HG03520 (cell line): ENCODE measurements around the gene NEK6.

Experiments used
- ATAC-seq: cut with Tn5 transposase; IDR thresholded peaks from one replicate; pipeline ENCODE4 v1.9.1; 2021; ENCODE audit warnings: mild to moderate bottlenecking, moderate library complexity; ENCODE audit not compliant: unreplicated experiment

NEK6 gene

GRCh38 chr9:124257844-124258606 is at the start of gene NEK6:
Gene NEK6, plus strand, starts transcription at chr9:124257949. Its CDS starts 44,016 bp downstream, at chr9:124301965.
- no peak for ATAC-seq

GRCh38 chr9:124208571-124208970 is 49.2 kb upstream of the NEK6 start:
- ATAC-seq: no peak

GRCh38 chr9:124209279-124209678 is 48.5 kb upstream of the NEK6 start:
- ATAC-seq: no peak

GRCh38 chr9:124209774-124210173 is 48.0 kb upstream of the NEK6 start:
- ATAC-seq: no peak

GRCh38 chr9:124210697-124211096 is 47.1 kb upstream of the NEK6 start:
- ATAC-seq: no peak

GRCh38 chr9:124212381-124213050 is 45.2 kb upstream of the NEK6 start:
- ATAC-seq: no peak

GRCh38 chr9:124213396-124213795 is 44.4 kb upstream of the NEK6 start:
- ATAC-seq: no peak

GRCh38 chr9:124214116-124214515 is 43.6 kb upstream of the NEK6 start:
- ATAC-seq: no peak

- no peak for ATAC-seq
Observed at GRCh38 chr9:124214596-124215367, 43.0 kb upstream of the NEK6 start.

- ATAC-seq: no peak
Observed at GRCh38 chr9:124215368-124215910, 42.3 kb upstream of the NEK6 start.

- ATAC-seq: no peak
Observed at GRCh38 chr9:124215956-124216355, 41.8 kb upstream of the NEK6 start.

GRCh38 chr9:124216474-124217176 is 41.1 kb upstream of the NEK6 start:
- ATAC-seq: no peak

GRCh38 chr9:124217836-124218437 is 39.8 kb upstream of the NEK6 start:
- no peak for ATAC-seq

GRCh38 chr9:124218438-124218982 is 39.2 kb upstream of the NEK6 start:
- peak; percentile 56 for ATAC-seq

GRCh38 chr9:124218987-124219461 is 38.7 kb upstream of the NEK6 start:
- ATAC-seq: peak; percentile 12

GRCh38 chr9:124220946-124221451 is 36.8 kb upstream of the NEK6 start:
- no peak for ATAC-seq

- ATAC-seq: no peak
Observed at GRCh38 chr9:124221676-124222075, 36.1 kb upstream of the NEK6 start.

GRCh38 chr9:124222109-124222508 is 35.6 kb upstream of the NEK6 start:
- ATAC-seq: no peak

GRCh38 chr9:124222918-124223720 is 34.6 kb upstream of the NEK6 start:
- no peak for ATAC-seq
